ENCODE results near the gene CLTA.

Gene CLTA

GRCh38 chr9:36188212-36188611 is 2.5 kb upstream of the CLTA start:
- DNase-seq (ENCODE audit: low read depth, low spot score) = no peak

- no peak for DNase-seq (ENCODE audit: low read depth, low spot score)
These were observed 745 bp upstream of the CLTA start for GRCh38 chr9:36189976-36190375.

GRCh38 chr9:36191290-36191645 is 547 bp downstream of the CLTA start:
- peak; percentile 10 for DNase-seq (ENCODE audit: low read depth, low spot score)

- DNase-seq (ENCODE audit: low read depth, low spot score) = no peak
These were observed 965 bp downstream of the CLTA start for GRCh38 chr9:36191686-36192085.

- DNase-seq (ENCODE audit: low read depth, low spot score) = no peak
These were observed 1.5 kb downstream of the CLTA start for GRCh38 chr9:36192196-36192595.

GRCh38 chr9:36193023-36193422 is 2.3 kb downstream of the CLTA start:
- DNase-seq (ENCODE audit: low read depth, low spot score) = no peak

GRCh38 chr9:36194326-36195000 is 3.7 kb downstream of the CLTA start:
- DNase-seq (ENCODE audit: low read depth, low spot score) = no peak

GRCh38 chr9:36204906-36205547 is 14.3 kb downstream of the CLTA start:
- no peak for DNase-seq (ENCODE audit: low read depth, low spot score)

GRCh38 chr9:36207016-36207415 is 16.3 kb downstream of the CLTA start:
- DNase-seq (ENCODE audit: low read depth, low spot score) = no peak

GRCh38 chr9:36207546-36208012 is 16.9 kb downstream of the CLTA start:
- no peak for DNase-seq (ENCODE audit: low read depth, low spot score)

GRCh38 chr9:36208521-36209253 is 18.0 kb downstream of the CLTA start:
- no peak for DNase-seq (ENCODE audit: low read depth, low spot score)

- DNase-seq (ENCODE audit: low read depth, low spot score) = no peak
These were observed 20.0 kb downstream of the CLTA start for GRCh38 chr9:36210722-36211121.

GRCh38 chr9:36211510-36211909 is 20.8 kb downstream of the CLTA start:
- DNase-seq (ENCODE audit: low read depth, low spot score) = no peak

- DNase-seq (ENCODE audit: low read depth, low spot score) = no peak
These were observed 22.7 kb downstream of the CLTA start for GRCh38 chr9:36213387-36213786.

GRCh38 chr9:36213989-36214388 is 23.3 kb downstream of the CLTA start:
- no peak for DNase-seq (ENCODE audit: low read depth, low spot score)

GRCh38 chr9:36214571-36214970 is 23.9 kb downstream of the CLTA start:
- no peak for DNase-seq (ENCODE audit: low read depth, low spot score)

GRCh38 chr9:36217256-36217968 is 26.7 kb downstream of the CLTA start:
- DNase-seq (ENCODE audit: low read depth, low spot score) = no peak

GRCh38 chr9:36218011-36218410 is 27.3 kb downstream of the CLTA start:
- no peak for DNase-seq (ENCODE audit: low read depth, low spot score)

GRCh38 chr9:36218411-36218901 is 27.7 kb downstream of the CLTA start:
- DNase-seq (ENCODE audit: low read depth, low spot score) = no peak

GRCh38 chr9:36221667-36222066 is 30.9 kb downstream of the CLTA start:
- DNase-seq (ENCODE audit: low read depth, low spot score) = no peak

- DNase-seq (ENCODE audit: low read depth, low spot score) = no peak
These were observed 31.7 kb downstream of the CLTA start for GRCh38 chr9:36222449-36222848.

- no peak for DNase-seq (ENCODE audit: low read depth, low spot score)
These were observed 46.5 kb downstream of the CLTA start for GRCh38 chr9:36237230-36237629.
